SK-N-MC (cell line): Measurements from ENCODE around the gene PARD3B.

Source experiments
- DNase-seq: peaks from one replicate; pipeline ENCODE4 v3.0.0-alpha.2; 2011; ENCODE audit warnings: low read depth, low spot score
- H3K27ac ChIP-seq: fragments of 200-600 bp; sonication (generic); 2 replicates; pipeline ENCODE4 v1.5.1; 2016; ENCODE audit warnings: mixed run types
- H3K36me3 ChIP-seq: fragments of 200-600 bp; sonication (generic); 2 replicates; pipeline ENCODE4 v1.6.1; 2017; ENCODE audit warnings: antibody characterized with exemption, low read length, mixed read lengths; ENCODE audit not compliant: insufficient read depth
- H3K4me3 ChIP-seq: fragments of 200-600 bp; sonication (generic); 2 replicates; pipeline ENCODE4 v1.5.1; 2016
- H3K9ac ChIP-seq: fragments of 200-600 bp; sonication (generic); 2 replicates; pipeline ENCODE4 v1.8.0; 2017; ENCODE audit warnings: mixed run types, mixed read lengths; ENCODE audit not compliant: insufficient read length
- H3K9me3 ChIP-seq: fragments of 200-600 bp; sonication (generic); 2 replicates; pipeline ENCODE4 v1.6.1; 2017; ENCODE audit warnings: low read depth, mild to moderate bottlenecking, antibody characterized with exemption, low read length, moderate library complexity, mixed read lengths
- EZH2 ChIP-seq: fragments of 200-600 bp; sonication (generic); IDR thresholded peaks from one replicate; pipeline ENCODE4 v1.6.1; 2017; ENCODE audit warnings: antibody characterized with exemption
- FOXP2 ChIP-seq: optimal IDR thresholded peaks from 2 replicates; pipeline ENCODE3; 2011; ENCODE audit warnings: mild to moderate bottlenecking, moderate library complexity; ENCODE audit not compliant: insufficient read depth; ENCODE audit errors: extremely low read length, control extremely low read depth
- POLR2AphosphoS5 ChIP-seq: IDR thresholded peaks from 2 replicates; pipeline ENCODE4 v1.6.1; 2012; ENCODE audit warnings: mild to moderate bottlenecking, low read depth, low read length, borderline replicate concordance

The PARD3B gene

GRCh38 chr2:205644018-205644417 lies 1098.7 kb downstream of the PARD3B start:
- no peak overlapping the region for H3K4me3 ChIP-seq
- no peak overlapping the region for H3K9ac ChIP-seq
- H3K36me3 ChIP-seq: no peaks in the 10 kb centered on the region
- H3K9me3 ChIP-seq: no peaks in the 10 kb centered on the region
- TF ChIP-seq POLR2AphosphoS5: no peak
- TF ChIP-seq FOXP2: no peak
- no peak for TF ChIP-seq EZH2
- H3K27ac ChIP-seq: no peak overlapping the region
- no peak for DNase-seq

- Histone ChIP-seq H3K4me3 (no peak overlapping the region), H3K9ac (no peak overlapping the region), H3K9me3 (no peaks in the 10 kb centered on the region), H3K36me3 (no peaks in the 10 kb centered on the region), H3K27ac (no peak overlapping the region)
- TF ChIP-seq EZH2 (no peak), FOXP2 (no peak), POLR2AphosphoS5 (no peak)
- DNase-seq: no peak
These were observed 1101.4 kb downstream of the PARD3B start for GRCh38 chr2:205646680-205647079.

GRCh38 chr2:205650450-205650849 lies 1105.2 kb downstream of the PARD3B start:
- no peak overlapping the region for H3K27ac ChIP-seq
- no peak for DNase-seq

GRCh38 chr2:205650931-205651330 lies 1105.7 kb downstream of the PARD3B start:
- DNase-seq: no peak
- Histone ChIP-seq H3K9ac (no peak overlapping the region), H3K27ac (no peak overlapping the region), H3K9me3 (no peaks in the 10 kb centered on the region), H3K36me3 (no peaks in the 10 kb centered on the region), H3K4me3 (no peak overlapping the region)
- TF ChIP-seq POLR2AphosphoS5 (no peak), EZH2 (no peak), FOXP2 (no peak)

More at GRCh38 chr2:205650450-205650849, 1105.2 kb downstream of the PARD3B start:
- Histone ChIP-seq H3K4me3 (no peak overlapping the region), H3K9me3 (no peaks in the 10 kb centered on the region), H3K9ac (no peak overlapping the region), H3K36me3 (no peaks in the 10 kb centered on the region)
- no peak for TF ChIP-seq POLR2AphosphoS5
- no peak for TF ChIP-seq FOXP2
- no peak for TF ChIP-seq EZH2

- no peak for DNase-seq
- H3K9me3 ChIP-seq: no peaks in the 10 kb centered on the region
- TF ChIP-seq EZH2: no peak
- TF ChIP-seq POLR2AphosphoS5: no peak
- TF ChIP-seq FOXP2: no peak
- no peak overlapping the region for H3K27ac ChIP-seq
- H3K4me3 ChIP-seq: no peak overlapping the region
- no peak overlapping the region for H3K9ac ChIP-seq
- H3K36me3 ChIP-seq: no peaks in the 10 kb centered on the region
These were observed 1106.4 kb downstream of the PARD3B start for GRCh38 chr2:205651719-205652118.

GRCh38 chr2:205654878-205655605 lies 1109.8 kb downstream of the PARD3B start:
- no peaks in the 10 kb centered on the region for H3K9me3 ChIP-seq
- H3K9ac ChIP-seq: no peak overlapping the region
- no peak for DNase-seq
- no peak overlapping the region for H3K4me3 ChIP-seq
- no peak overlapping the region for H3K27ac ChIP-seq
- H3K36me3 ChIP-seq: no peaks in the 10 kb centered on the region
- TF ChIP-seq EZH2: no peak
- no peak for TF ChIP-seq POLR2AphosphoS5
- TF ChIP-seq FOXP2: no peak

- no peak for DNase-seq
- Histone ChIP-seq H3K27ac (no peak overlapping the region), H3K36me3 (no peaks in the 10 kb centered on the region), H3K9ac (no peak overlapping the region), H3K4me3 (no peak overlapping the region), H3K9me3 (no peaks in the 10 kb centered on the region)
- TF ChIP-seq POLR2AphosphoS5: no peak
- no peak for TF ChIP-seq FOXP2
- TF ChIP-seq EZH2: no peak
These were observed 1110.6 kb downstream of the PARD3B start for GRCh38 chr2:205655779-205656456.

GRCh38 chr2:205656461-205656860 lies 1111.2 kb downstream of the PARD3B start:
- no peak overlapping the region for H3K4me3 ChIP-seq
- no peak for DNase-seq
- TF ChIP-seq POLR2AphosphoS5 (no peak), FOXP2 (no peak), EZH2 (no peak)

GRCh38 chr2:205656941-205657340 lies 1111.7 kb downstream of the PARD3B start:
- TF ChIP-seq POLR2AphosphoS5 (no peak), FOXP2 (no peak), EZH2 (no peak)
- DNase-seq: no peak
- H3K9me3 ChIP-seq: no peaks in the 10 kb centered on the region
- H3K9ac ChIP-seq: no peak overlapping the region
- H3K36me3 ChIP-seq: no peaks in the 10 kb centered on the region
- no peak overlapping the region for H3K27ac ChIP-seq
- H3K4me3 ChIP-seq: no peak overlapping the region

More at GRCh38 chr2:205656461-205656860, 1111.2 kb downstream of the PARD3B start:
- Histone ChIP-seq H3K27ac (no peak overlapping the region), H3K9me3 (no peaks in the 10 kb centered on the region), H3K9ac (no peak overlapping the region), H3K36me3 (no peaks in the 10 kb centered on the region)
